Prostate gland (tissue), 2 donors: Measurements from ENCODE around the gene PBRM1. TPM values are rescaled to one million over a fixed set of nuclear protein-coding genes. Genes with fewer than 3 reads are reported as not detected.

Source experiments
- DNase-seq: peaks from one replicate; pipeline ENCODE4 v3.0.0-alpha.2; 2019; ENCODE audit warnings: low spot score
- H3K27ac ChIP-seq, 2 donors: fragments of 200-600 bp; sonication (generic); 2 replicates each; pipeline ENCODE4 v1.5.1; 2017 to 2019
- H3K27me3 ChIP-seq: fragments of 200-600 bp; sonication (generic); replicated peaks from 2 replicates; pipeline ENCODE4 v1.5.1; 2019; ENCODE audit not compliant: insufficient read depth
- H3K36me3 ChIP-seq, 2 donors: fragments of 200-600 bp; sonication (generic); 1 replicate in 1 of 2; 2 replicates in 1 of 2; pipeline versions ENCODE4 v1.5.1 to v1.8.1; 2017 to 2019
- H3K4me1 ChIP-seq: fragments of 200-600 bp; sonication (generic); replicated peaks from 2 replicates; pipeline ENCODE4 v1.5.1; 2019
- H3K4me3 ChIP-seq, 2 donors: fragments of 200-600 bp; sonication (generic); 2 replicates each; pipeline ENCODE4 v1.5.1; 2017 to 2019
- H3K9me3 ChIP-seq: fragments of 200-600 bp; sonication (generic); 2 replicates; pipeline ENCODE4 v1.5.1; 2017
- POLR2A ChIP-seq: fragments of 450-650 bp; IDR thresholded peaks from one replicate; pipeline ENCODE4 v1.6.1; 2016; ENCODE audit warnings: antibody characterized with exemption, mild to moderate bottlenecking
- POLR2AphosphoS5 ChIP-seq: sonication (generic); formaldehyde crosslinking; IDR thresholded peaks from one replicate; pipeline ENCODE4 v1.6.1; 2017; ENCODE audit warnings: antibody characterized with exemption
- WGBS: methylation state at CpG from one replicate; pipeline ENCODE4 v1.1.5; 2018; 5-methylcytosine and 5-hydroxymethylcytosine counted together
- intact Hi-C: fragments of 100-400 bp; cut with DNase I; formaldehyde crosslinking; loops from one replicate; pipeline ENCODE4 v1.14.2; 2022
- total RNA-seq, 2 donors: library from RNA; depleted of rRNA; stranded (reverse); fragments of >200 nt; gene quantifications; one replicate each; pipeline ENCODE4 v1.1.0, GENCODE V29; 2016
- TF ChIP-seq, protein P1 (sequence below), 4 experiments: fragments of 200-600 bp in 2 of 4; fragments of 450-650 bp in 2 of 4; sonication (generic) in 2 of 4; IDR thresholded peaks; 1 replicate in 3 of 4; 2 replicates in 1 of 4; pipeline ENCODE4 v1.5.1; 2016 to 2019; ENCODE audit warnings: antibody characterized with exemption in 4 of 4, mild to moderate bottlenecking in 2 of 4, moderate library complexity in 2 of 4

Gene PBRM1
- total RNA-seq, 2 donors from 2014 or later, result 72.5 to 77.5 TPM

DNA sequence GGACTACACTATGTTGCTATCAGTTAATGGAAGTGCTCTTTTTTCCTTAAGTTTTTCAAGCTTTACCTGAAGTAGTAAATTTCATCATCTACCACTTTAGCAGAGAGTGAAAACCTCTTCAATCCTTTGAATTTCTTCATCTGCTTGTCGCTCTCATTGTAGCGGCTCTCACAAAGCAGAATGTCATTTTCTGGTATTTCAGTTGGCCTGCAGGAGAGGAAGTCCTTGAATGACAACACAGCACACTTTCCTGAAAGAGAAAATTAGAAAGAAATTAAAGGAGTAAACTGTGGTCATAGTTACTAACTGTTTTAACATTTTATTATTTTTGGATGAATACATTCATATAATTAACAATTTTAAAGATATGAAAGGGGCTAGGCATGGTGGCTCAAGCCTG lies 121.7 kb downstream of the PBRM1 start:
- WGBS, result 92% methylated on average over 2 of the region's 2 CpGs
- Histone ChIP-seq H3K4me3 (no peak overlapping the region), H3K27ac (no peak overlapping the region), H3K27me3 (no peaks in the 10 kb centered on the region), H3K9me3 (no peaks in the 10 kb centered on the region), H3K36me3 (peaks cover 0 to 6% of the 10 kb centered on the region in 2 donors), H3K4me1 (no peaks in the 10 kb centered on the region)
- no peak for DNase-seq
- TF ChIP-seq, protein P1, sequence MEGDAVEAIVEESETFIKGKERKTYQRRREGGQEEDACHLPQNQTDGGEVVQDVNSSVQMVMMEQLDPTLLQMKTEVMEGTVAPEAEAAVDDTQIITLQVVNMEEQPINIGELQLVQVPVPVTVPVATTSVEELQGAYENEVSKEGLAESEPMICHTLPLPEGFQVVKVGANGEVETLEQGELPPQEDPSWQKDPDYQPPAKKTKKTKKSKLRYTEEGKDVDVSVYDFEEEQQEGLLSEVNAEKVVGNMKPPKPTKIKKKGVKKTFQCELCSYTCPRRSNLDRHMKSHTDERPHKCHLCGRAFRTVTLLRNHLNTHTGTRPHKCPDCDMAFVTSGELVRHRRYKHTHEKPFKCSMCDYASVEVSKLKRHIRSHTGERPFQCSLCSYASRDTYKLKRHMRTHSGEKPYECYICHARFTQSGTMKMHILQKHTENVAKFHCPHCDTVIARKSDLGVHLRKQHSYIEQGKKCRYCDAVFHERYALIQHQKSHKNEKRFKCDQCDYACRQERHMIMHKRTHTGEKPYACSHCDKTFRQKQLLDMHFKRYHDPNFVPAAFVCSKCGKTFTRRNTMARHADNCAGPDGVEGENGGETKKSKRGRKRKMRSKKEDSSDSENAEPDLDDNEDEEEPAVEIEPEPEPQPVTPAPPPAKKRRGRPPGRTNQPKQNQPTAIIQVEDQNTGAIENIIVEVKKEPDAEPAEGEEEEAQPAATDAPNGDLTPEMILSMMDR (IDR thresholded peaks at IDR 0.05), result no peak
- TF ChIP-seq POLR2A (no peak), POLR2AphosphoS5 (no peak)
- intact Hi-C loops, result no loop called here

DNA sequence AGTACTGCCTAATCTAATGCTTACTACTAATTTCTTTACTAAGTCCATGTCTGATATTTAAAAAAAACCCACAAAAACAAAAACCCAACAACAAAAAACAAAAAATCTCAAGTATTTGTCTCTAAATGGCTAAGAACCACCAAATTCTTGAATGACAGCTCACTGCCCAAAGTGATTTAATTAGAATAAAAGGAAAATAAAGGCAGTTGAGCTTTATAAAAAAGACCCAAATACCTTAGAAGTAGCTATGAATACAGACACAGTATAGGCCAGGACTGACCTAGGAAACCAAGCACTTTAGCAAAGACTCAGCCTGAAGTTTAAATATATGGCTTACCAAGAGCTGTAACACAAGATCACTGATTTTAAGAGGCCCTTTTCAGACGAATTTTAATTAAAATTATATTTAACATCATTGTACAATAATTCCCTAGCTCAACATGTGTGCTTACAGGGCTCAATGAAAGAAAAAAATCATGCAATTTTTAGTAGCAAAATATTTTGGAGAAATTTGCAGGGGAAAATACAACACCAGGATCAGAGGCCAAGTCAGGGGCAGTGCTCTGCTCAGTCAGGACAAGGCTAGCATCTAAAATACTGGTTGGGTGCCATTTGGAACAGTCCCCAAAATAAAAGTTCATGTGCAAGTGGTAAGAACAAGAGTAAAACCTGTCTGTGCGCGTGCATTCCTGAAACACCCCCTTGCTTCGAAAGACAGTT lies 124.5 kb downstream of the PBRM1 start:
- TF ChIP-seq, protein P1 (IDR thresholded peaks at IDR 0.05), result no peak
- TF ChIP-seq POLR2A, result no peak
- TF ChIP-seq POLR2AphosphoS5, result no peak
- WGBS, result 60% methylated on average over 4 of the region's 4 CpGs
- no peaks in the 10 kb centered on the region for H3K4me1 ChIP-seq
- H3K27me3 ChIP-seq, result no peaks in the 10 kb centered on the region
- H3K9me3 ChIP-seq, result no peaks in the 10 kb centered on the region
- no peak for DNase-seq
- H3K36me3 ChIP-seq, result peaks cover 0 to 6% of the 10 kb centered on the region in 2 donors
- H3K4me3 ChIP-seq, result no peak overlapping the region
- no peak overlapping the region for H3K27ac ChIP-seq
- intact Hi-C loops, result no loop called here

DNA sequence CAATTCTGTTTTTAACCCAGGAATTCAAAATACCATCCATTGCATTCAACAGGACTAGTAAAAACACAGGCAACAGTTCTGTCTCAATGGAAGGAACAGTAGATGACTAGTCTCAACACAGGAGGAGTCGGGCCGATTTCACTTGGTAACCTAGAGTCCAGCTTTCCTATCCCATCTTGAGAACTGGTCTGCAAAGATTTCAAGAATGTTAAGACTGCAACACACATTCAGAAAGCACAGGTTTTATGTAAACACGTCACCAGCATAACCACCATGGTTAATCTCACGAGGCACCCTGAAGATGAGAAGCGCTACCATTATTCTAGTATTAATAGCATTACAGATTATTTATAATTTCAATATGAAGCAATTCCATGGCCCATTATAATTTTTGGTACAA lies 127.3 kb downstream of the PBRM1 start:
- no peak overlapping the region for H3K27ac ChIP-seq
- 95% methylated on average over 5 of the region's 5 CpGs for WGBS
- peaks cover 5 to 6% of the 10 kb centered on the region in 2 donors for H3K36me3 ChIP-seq
- no peak for TF ChIP-seq POLR2A
- no peak for TF ChIP-seq POLR2AphosphoS5
- TF ChIP-seq, protein P1 (IDR thresholded peaks at IDR 0.05), result no peak
- no peaks in the 10 kb centered on the region for H3K4me1 ChIP-seq
- no peaks in the 10 kb centered on the region for H3K27me3 ChIP-seq
- no peaks in the 10 kb centered on the region for H3K9me3 ChIP-seq
- H3K4me3 ChIP-seq, result no peak overlapping the region
- intact Hi-C loops, result no loop called here
- DNase-seq, result no peak

DNA sequence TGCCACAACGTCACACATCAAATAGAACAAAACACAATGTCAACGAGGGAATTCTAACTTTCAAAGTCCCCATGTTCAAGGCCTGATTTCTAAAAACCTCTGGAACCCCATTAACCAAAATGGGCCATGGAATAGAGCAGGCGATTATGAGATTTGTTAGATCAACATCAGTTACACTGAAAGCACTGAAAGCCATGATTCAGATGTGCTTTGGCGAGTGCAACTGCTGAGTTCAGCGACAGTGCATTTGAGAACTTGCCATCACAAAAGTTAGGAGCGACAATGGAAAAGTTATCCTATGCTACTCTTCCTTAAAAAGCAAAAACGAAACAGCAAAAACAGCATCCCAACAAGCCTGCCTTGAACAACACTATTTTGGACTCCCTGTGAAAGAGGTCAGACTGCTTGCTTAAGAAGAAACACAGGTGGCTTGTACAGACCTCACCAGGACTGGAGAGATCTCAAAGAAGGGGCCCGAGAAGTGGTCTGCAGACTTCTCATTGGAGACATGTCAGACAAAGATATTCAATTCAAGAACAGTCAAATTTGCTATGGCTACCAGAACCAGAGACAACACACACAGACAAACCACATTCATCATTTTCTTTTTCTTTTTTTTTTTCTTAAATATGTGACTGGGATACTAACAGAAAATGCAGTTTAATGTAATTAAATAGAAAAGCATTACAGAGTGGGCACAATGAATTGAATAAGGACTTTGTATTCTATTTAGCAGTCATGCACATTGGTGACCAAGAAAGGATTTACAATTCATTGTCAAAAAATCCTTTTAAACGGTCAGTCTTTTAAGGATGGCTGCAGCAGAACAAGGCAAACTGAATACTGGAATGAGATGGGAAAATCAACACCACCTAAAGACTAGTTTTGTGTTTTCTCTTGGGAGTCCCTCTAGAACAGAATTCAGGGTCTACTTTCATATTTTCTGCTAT lies 128.4 kb downstream of the PBRM1 start:
- intact Hi-C loops, result no loop called here
- Histone ChIP-seq H3K9me3 (no peaks in the 10 kb centered on the region), H3K4me1 (no peaks in the 10 kb centered on the region), H3K4me3 (no peak overlapping the region), H3K27me3 (no peaks in the 10 kb centered on the region), H3K27ac (no peak overlapping the region), H3K36me3 (peaks cover 0 to 6% of the 10 kb centered on the region in 2 donors)
- TF ChIP-seq POLR2A, result no peak
- no peak for TF ChIP-seq POLR2AphosphoS5
- TF ChIP-seq, protein P1 (IDR thresholded peaks at IDR 0.05), result no peak
- WGBS, result 73% methylated on average over 9 of the region's 9 CpGs
- no peak for DNase-seq
